Posterior cingulate gyrus (tissue), 11 donors: Measurements from ENCODE around the gene N4BP2.

Source experiments
- DNase-seq, 10 donors: peaks; one replicate each; pipeline versions ENCODE4 v3.0.0 to v3.0.0-alpha.2; 2020 to 2021; ENCODE audit warnings: mixed read lengths in 3 of 10
- intact Hi-C: fragments of 100-400 bp; cut with DNase I; formaldehyde crosslinking; loops from one replicate; pipeline ENCODE4 v1.15.1; 2023

N4BP2 gene

GRCh38 chr4:40202474-40202873 lies 145.8 kb downstream of the N4BP2 start:
- intact Hi-C loops, result no loop called here
- no peak for DNase-seq

GRCh38 chr4:40204507-40205258 lies 148.0 kb downstream of the N4BP2 start:
- no peak for DNase-seq
- intact Hi-C loops, result no loop called here

- DNase-seq, result no peak
- intact Hi-C loops, result no loop called here
Observed at GRCh38 chr4:40205259-40206198, 148.9 kb downstream of the N4BP2 start.

GRCh38 chr4:40206426-40206825 lies 149.8 kb downstream of the N4BP2 start:
- intact Hi-C loops, result no loop called here
- no peak for DNase-seq
